ENCODE data around the gene ACTG1.

DNA sequence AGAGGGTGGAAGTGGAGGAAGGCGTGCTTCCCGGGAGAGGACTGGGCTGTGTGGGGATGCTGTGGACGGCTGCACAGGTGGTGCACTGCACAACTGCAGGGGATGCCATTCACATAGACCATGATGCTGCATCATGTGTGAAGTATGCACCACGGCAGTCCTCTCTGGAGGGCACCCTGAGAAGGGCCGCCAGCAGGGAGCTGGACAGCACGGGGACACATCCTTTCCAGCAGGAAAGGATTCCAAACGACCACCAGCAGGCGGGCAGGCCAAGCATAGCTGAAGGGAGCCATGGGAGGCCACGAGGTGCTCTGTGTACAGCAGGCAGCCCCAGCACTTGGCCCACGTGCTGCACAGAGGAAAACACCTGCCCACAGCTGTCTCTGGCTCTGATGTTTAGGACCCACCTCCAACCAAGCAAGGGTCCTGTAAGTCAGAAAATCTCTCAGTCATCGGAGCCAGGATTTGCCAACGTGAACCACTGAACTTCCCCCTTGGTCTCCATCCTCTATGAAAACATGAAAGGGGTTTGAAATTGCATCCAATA lies 10.1 kb downstream of the ACTG1 start:
- TF ChIP-seq TAF1 (IDR thresholded peaks at IDR 0.05; ENCODE audit: low read depth, low read length) (no peak), POLR2AphosphoS5 (IDR thresholded peaks at IDR 0.05; ENCODE audit: low read depth, low read length) (no peak), POLR2A (IDR thresholded peaks at IDR 0.05; ENCODE audit: low read depth, low read length) (no peak), POU2F2 (IDR thresholded peaks at IDR 0.05; ENCODE audit: low read depth, low read length) (no peak)
